A673 (cell line): ENCODE measurements around the gene PID1. TPM values are rescaled to one million over a fixed set of nuclear protein-coding genes. Genes with fewer than 3 reads are reported as not detected.

Source experiments
- BruUV-seq: library from RNA; stranded (reverse); fragments of 400-500 nt; replicated peaks from 2 replicates; lab custom pipeline; 2021; lab: Mats Ljungman, UMichigan
- CTCF ChIA-PET: fragments of 300-600 bp; sonication (Branson Sonifier 250); formaldehyde crosslinking; loops from one replicate; lab custom pipeline; 2022; ENCODE audit warnings: antibody characterized with exemption; lab: Charles Lee
- POLR2A ChIA-PET: fragments of 300-600 bp; sonication (Branson Sonifier 250); formaldehyde crosslinking; loops from one replicate; lab custom pipeline; 2022; ENCODE audit warnings: antibody characterized with exemption; ENCODE audit not compliant: low non-redundant PET; lab: Charles Lee
- DNase-seq: peaks from one replicate; pipeline ENCODE4 v3.0.0-alpha.2; 2015; ENCODE audit warnings: low spot score
- H3K27ac ChIP-seq: fragments of 200-600 bp; sonication (generic); 2 replicates; pipeline ENCODE4 v1.5.1; 2016; ENCODE audit warnings: mixed run types, low read depth, mild to moderate bottlenecking, mixed read lengths, antibody characterized with exemption, low read length; ENCODE audit not compliant: poor library complexity, severe bottlenecking
- H3K27me3 ChIP-seq: fragments of 200-600 bp; sonication (generic); replicated peaks from 2 replicates; pipeline ENCODE4 v1.6.1; 2017; ENCODE audit warnings: mixed run types, low read depth, mild to moderate bottlenecking, mixed read lengths, antibody characterized with exemption, low read length; ENCODE audit not compliant: insufficient read depth, poor library complexity
- H3K36me3 ChIP-seq: fragments of 200-600 bp; sonication (generic); 2 replicates; pipeline ENCODE4 v1.6.1; 2016; ENCODE audit warnings: mixed run types, mild to moderate bottlenecking, mixed read lengths, antibody characterized with exemption, low read length; ENCODE audit not compliant: insufficient read depth, poor library complexity, severe bottlenecking
- H3K4me1 ChIP-seq: fragments of 200-600 bp; sonication (generic); 2 replicates; pipeline ENCODE4 v1.6.1; 2017; ENCODE audit warnings: mixed run types, mild to moderate bottlenecking, mixed read lengths, antibody characterized with exemption, low read length; ENCODE audit not compliant: insufficient read depth, poor library complexity, severe bottlenecking
- H3K4me3 ChIP-seq: fragments of 200-600 bp; sonication (generic); 2 replicates; pipeline ENCODE4 v1.5.1; 2016; ENCODE audit warnings: low read depth, mixed run types, mild to moderate bottlenecking, mixed read lengths, low read length; ENCODE audit not compliant: poor library complexity, severe bottlenecking
- H3K9me3 ChIP-seq: fragments of 200-600 bp; sonication (generic); 2 replicates; pipeline ENCODE4 v1.6.1; 2016; ENCODE audit warnings: mixed run types, low read depth, mild to moderate bottlenecking, mixed read lengths, antibody characterized with exemption, low read length; ENCODE audit not compliant: poor library complexity, severe bottlenecking
- EZH2 ChIP-seq: fragments of 200-600 bp; sonication (generic); IDR thresholded peaks from 2 replicates; pipeline ENCODE4 v1.6.1; 2017; ENCODE audit warnings: borderline replicate concordance, low read depth, mild to moderate bottlenecking, mixed read lengths, antibody characterized with exemption, low read length; ENCODE audit not compliant: poor library complexity, severe bottlenecking
- intact Hi-C: fragments of 100-400 bp; cut with micrococcal nuclease; formaldehyde crosslinking; loops from one replicate; pipeline ENCODE4 v1.10.0; 2022; ENCODE audit not compliant: unreplicated experiment
- total RNA-seq: library from RNA; stranded (reverse); gene quantifications from 2 replicates; pipeline ENCODE4 v1.2.3, GENCODE V29; 2021
- TF ChIP-seq, protein P1 (sequence below): fragments of 300-800, 200-600 bp; sonication (generic); conservative IDR thresholded peaks from 2 replicates; pipeline ENCODE4 v1.5.1; 2017; ENCODE audit warnings: low read depth, mild to moderate bottlenecking, antibody characterized with exemption, low read length, moderate library complexity, mixed read lengths

PID1 gene
- total RNA-seq, 1 experiment from 2014 or later = 1.5 TPM

DNA sequence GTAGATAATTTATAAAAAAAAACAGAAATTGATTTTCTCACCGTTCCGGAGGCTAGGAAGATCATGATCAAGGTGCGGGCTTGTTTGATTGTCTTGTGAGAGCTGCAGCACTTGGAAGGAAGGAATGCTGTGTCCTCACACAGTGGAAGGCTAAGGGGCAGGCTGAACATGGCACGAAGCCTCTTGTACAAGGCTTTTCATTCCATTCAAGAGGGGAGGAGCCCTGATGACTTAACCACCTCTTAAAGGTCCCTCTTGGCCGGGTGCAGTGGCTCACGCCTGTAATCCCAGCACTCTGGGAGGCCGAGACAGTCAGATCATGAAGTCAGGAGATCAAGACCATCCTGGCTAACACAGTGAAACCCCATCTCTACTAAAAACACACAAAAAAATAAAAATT lies 39.2 kb downstream of the PID1 start:
- POLR2A ChIA-PET = no interaction called here
- no peak overlapping the region for H3K27ac ChIP-seq

DNA sequence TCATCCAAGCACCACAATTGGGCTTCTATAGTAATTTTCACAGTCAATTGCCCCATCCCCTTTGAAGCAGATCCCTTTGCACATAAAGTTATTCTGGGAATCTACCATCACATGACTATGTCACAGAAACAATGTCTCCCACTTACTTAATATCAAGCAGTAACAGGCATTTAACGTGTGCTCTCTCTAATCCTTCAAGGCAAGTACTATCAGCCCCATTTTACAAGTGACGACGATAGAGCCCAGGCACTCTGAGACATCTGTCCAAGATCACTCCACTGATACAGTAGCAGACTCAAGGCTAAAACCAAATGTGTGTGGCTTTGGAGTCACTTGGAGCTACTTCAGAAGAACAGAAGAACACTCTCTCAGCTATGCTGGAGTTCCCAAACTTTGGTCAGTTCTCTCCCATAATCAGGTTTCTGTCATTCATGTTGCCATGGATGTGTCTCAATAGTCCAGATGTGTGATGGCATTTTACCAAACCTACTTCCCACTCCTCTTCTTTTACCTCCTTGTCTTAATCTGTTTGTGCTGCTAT lies 39.7 kb downstream of the PID1 start:
- no peak for DNase-seq
- intact Hi-C loops = no loop called here
- Histone ChIP-seq H3K36me3 (no peaks in the 10 kb centered on the region), H3K4me1 (no peaks in the 10 kb centered on the region), H3K9me3 (no peaks in the 10 kb centered on the region), H3K27ac (no peak overlapping the region), H3K4me3 (no peak overlapping the region), H3K27me3 (no peaks in the 10 kb centered on the region)
- ChIA-PET POLR2A (no interaction called here), CTCF (no interaction called here)
- TF ChIP-seq, protein P1, sequence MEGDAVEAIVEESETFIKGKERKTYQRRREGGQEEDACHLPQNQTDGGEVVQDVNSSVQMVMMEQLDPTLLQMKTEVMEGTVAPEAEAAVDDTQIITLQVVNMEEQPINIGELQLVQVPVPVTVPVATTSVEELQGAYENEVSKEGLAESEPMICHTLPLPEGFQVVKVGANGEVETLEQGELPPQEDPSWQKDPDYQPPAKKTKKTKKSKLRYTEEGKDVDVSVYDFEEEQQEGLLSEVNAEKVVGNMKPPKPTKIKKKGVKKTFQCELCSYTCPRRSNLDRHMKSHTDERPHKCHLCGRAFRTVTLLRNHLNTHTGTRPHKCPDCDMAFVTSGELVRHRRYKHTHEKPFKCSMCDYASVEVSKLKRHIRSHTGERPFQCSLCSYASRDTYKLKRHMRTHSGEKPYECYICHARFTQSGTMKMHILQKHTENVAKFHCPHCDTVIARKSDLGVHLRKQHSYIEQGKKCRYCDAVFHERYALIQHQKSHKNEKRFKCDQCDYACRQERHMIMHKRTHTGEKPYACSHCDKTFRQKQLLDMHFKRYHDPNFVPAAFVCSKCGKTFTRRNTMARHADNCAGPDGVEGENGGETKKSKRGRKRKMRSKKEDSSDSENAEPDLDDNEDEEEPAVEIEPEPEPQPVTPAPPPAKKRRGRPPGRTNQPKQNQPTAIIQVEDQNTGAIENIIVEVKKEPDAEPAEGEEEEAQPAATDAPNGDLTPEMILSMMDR = no peak
- BruUV-seq = no TSS peak

More for the DNA sequence above, 39.2 kb downstream of the PID1 start:
- no peaks in the 10 kb centered on the region for H3K36me3 ChIP-seq
- CTCF ChIA-PET = no interaction called here
- no peak for TF ChIP-seq EZH2
- TF ChIP-seq, protein P1 = no peak
- intact Hi-C loops = no loop called here
- no peaks in the 10 kb centered on the region for H3K9me3 ChIP-seq
- no peaks in the 10 kb centered on the region for H3K4me1 ChIP-seq
- H3K27me3 ChIP-seq = no peaks in the 10 kb centered on the region
- BruUV-seq = no TSS peak
- DNase-seq = no peak
- no peak overlapping the region for H3K4me3 ChIP-seq

DNA sequence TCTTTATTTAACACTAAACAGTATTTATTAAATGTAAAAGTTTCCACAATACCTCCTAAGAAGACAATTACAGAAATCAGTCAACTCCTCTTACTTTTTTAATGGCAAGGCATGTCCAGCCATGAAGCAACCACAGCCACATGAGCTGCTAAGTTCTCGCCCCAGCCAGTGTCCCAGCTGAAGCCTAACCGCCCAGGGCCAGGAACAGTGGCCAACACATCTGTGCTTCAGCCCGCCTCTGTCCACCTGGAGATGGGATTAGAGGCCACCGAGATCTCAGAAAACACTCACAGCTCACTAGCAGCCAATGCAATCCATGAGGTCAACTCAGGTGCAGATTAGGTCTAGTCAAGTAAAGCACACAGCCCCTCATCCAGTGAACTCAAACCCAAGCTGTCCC lies 40.2 kb downstream of the PID1 start:
- H3K27me3 ChIP-seq = no peaks in the 10 kb centered on the region
- no peak for DNase-seq
- CTCF ChIA-PET = no interaction called here
- TF ChIP-seq, protein P1 = no peak
- TF ChIP-seq EZH2 = no peak
- POLR2A ChIA-PET = no interaction called here
- intact Hi-C loops = no loop called here
- H3K9me3 ChIP-seq = no peaks in the 10 kb centered on the region
- H3K36me3 ChIP-seq = no peaks in the 10 kb centered on the region
- H3K4me3 ChIP-seq = no peak overlapping the region
- H3K27ac ChIP-seq = no peak overlapping the region
- BruUV-seq = no TSS peak
- H3K4me1 ChIP-seq = no peaks in the 10 kb centered on the region
